Activated CD8-positive, alpha-beta memory T cell treated with anti-CD3 and anti-CD28 coated beads, Interleukin-2, amount 10 ng/mL, durations not matched to agents 7 days and 5 days (primary cell): ENCODE measurements around the gene PLAC8L1. TPM values are rescaled to one million over a fixed set of nuclear protein-coding genes. Genes with fewer than 3 reads are reported as not detected.

Experiments
- ATAC-seq: fragments of 150-1000 bp; cut with Tn5 transposase; one replicate; pipeline ENCODE4 v1.10.0; 2021; ENCODE audit warnings: moderate library complexity
- CTCF ChIA-PET: fragments of 350-600 bp; sonication (Branson Sonifier 250); formaldehyde crosslinking; loops from one replicate; lab custom pipeline; 2021; ENCODE audit warnings: antibody characterized with exemption; lab: Charles Lee
- DNase-seq: peaks from one replicate; pipeline ENCODE4 v3.0.0-alpha.2; 2020
- H3K27ac Mint-ChIP-seq: one replicate; pipeline ENCODE4 v1.8.0; 2021; ENCODE audit warnings: mild to moderate bottlenecking, mixed read lengths
- H3K27me3 Mint-ChIP-seq: one replicate; pipeline ENCODE4 v1.8.0; 2021; ENCODE audit warnings: mixed read lengths
- H3K36me3 Mint-ChIP-seq: one replicate; pipeline ENCODE4 v1.8.0; 2021; ENCODE audit warnings: mild to moderate bottlenecking, mixed read lengths
- H3K4me1 Mint-ChIP-seq: one replicate; pipeline ENCODE4 v1.8.0; 2021; ENCODE audit warnings: mixed read lengths
- H3K4me3 Mint-ChIP-seq: one replicate; pipeline ENCODE4 v1.8.0; 2021; ENCODE audit warnings: mild to moderate bottlenecking, moderate library complexity, mixed read lengths
- H3K9me3 Mint-ChIP-seq: one replicate; pipeline ENCODE4 v1.8.0; 2022; ENCODE audit warnings: low read depth, mixed read lengths
- total RNA-seq, 2 experiments: library from RNA; stranded (reverse); gene quantifications; one replicate each; pipeline ENCODE4 v1.2.3, GENCODE V29; 2021

Gene PLAC8L1
- total RNA-seq, 2 experiments from 2014 or later = 0.50 to 0.87 TPM

DNA sequence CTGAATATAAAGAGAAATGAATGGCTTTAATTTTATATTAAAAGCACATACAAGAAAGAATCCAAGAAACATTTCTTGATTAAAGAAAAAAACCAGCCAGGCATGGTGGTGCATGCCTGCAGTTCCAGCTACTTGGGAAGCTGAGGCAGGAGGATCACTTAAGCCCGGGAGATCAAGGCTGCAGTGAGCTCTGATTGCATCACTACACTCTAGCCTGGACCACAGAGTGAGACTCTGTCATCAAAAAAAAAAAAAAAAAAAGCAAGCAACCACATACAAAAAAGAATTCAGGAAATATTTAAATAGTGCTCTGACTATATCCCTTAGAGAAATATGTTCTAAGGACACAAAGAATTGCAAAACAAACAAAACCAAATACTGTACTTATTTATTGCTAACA, 2.5 kb upstream of the PLAC8L1 start:
- CTCF ChIA-PET = no interaction called here
- Mint-ChIP-seq H3K4me3 (no peak overlapping the region), H3K4me1 (no peaks in the 10 kb centered on the region), H3K9me3 (no peaks in the 10 kb centered on the region), H3K27ac (no peak overlapping the region), H3K36me3 (peaks cover 16% of the 10 kb centered on the region), H3K27me3 (no peaks in the 10 kb centered on the region)
- ATAC-seq = no peak
- DNase-seq = no peak

DNA sequence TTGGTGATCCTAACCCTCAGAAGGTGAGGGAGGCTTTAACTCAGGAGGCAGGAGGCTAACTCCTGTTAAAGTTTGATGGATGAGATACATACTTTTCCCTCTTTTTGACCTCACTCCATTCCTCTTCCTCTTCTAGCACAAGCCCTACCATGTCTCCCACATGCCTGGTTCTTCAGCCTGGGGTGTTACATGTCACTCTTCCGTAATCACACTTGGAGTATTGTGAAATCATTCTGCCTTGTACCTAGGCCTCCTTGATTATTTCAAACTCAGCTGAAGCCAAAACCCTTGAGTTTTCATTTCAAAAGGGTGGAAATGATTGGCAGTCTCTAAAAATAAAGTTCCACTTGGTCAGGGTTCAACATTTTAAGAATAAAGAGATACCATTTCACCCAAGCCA, 1.8 kb downstream of the PLAC8L1 start:
- CTCF ChIA-PET = no interaction called here
- peaks cover 11% of the 10 kb centered on the region for H3K36me3 Mint-ChIP-seq
- H3K27ac Mint-ChIP-seq = no peak overlapping the region
- no peak overlapping the region for H3K4me3 Mint-ChIP-seq
- H3K27me3 Mint-ChIP-seq = no peaks in the 10 kb centered on the region
- ATAC-seq = no peak
- no peak for DNase-seq
- no peaks in the 10 kb centered on the region for H3K4me1 Mint-ChIP-seq
- no peaks in the 10 kb centered on the region for H3K9me3 Mint-ChIP-seq

- H3K27ac Mint-ChIP-seq = no peak overlapping the region
- CTCF ChIA-PET = interaction anchor here (0.7 kb wide), 1 partner anchor 32 kb away, joined by 3 read pairs; no protein-coding TSS in a partner anchor
- DNase-seq = no peak
- no peaks in the 10 kb centered on the region for H3K9me3 Mint-ChIP-seq
- ATAC-seq = no peak
- H3K4me1 Mint-ChIP-seq = no peaks in the 10 kb centered on the region
- peaks cover 11% of the 10 kb centered on the region for H3K36me3 Mint-ChIP-seq
- H3K4me3 Mint-ChIP-seq = no peak overlapping the region
- no peaks in the 10 kb centered on the region for H3K27me3 Mint-ChIP-seq
Observed at GRCh38 chr5:146101646-146102045, 3.7 kb downstream of the PLAC8L1 start.

DNA sequence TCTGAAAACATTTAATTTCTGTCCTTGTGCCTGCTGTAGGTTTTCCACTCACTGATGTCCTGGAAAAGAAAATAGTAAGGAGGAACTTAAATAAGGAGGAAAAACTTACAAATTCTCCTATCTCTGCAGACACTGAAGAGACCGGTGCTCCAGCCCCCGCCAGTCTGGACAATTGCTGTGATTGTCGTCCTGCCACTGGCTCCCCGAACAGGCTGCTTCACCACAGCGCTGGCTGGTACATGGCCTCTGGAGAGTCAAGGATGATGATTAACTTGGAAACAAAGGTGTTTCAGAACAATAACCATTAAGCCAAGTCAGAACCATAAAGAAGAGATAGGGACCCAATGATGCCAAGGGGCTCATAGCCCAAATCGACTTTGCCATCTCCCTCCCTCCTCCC, 7.3 kb downstream of the PLAC8L1 start:
- no peak overlapping the region for H3K27ac Mint-ChIP-seq
- ATAC-seq (no peak), DNase-seq (no peak)
- no peaks in the 10 kb centered on the region for H3K9me3 Mint-ChIP-seq
- CTCF ChIA-PET = no interaction called here
- H3K36me3 Mint-ChIP-seq = peaks cover 3% of the 10 kb centered on the region
- no peaks in the 10 kb centered on the region for H3K4me1 Mint-ChIP-seq
- H3K27me3 Mint-ChIP-seq = no peaks in the 10 kb centered on the region
- no peak overlapping the region for H3K4me3 Mint-ChIP-seq

GRCh38 chr5:146091881-146092280, 13.5 kb downstream of the PLAC8L1 start:
- CTCF ChIA-PET = no interaction called here
- Mint-ChIP-seq H3K4me1 (no peaks in the 10 kb centered on the region), H3K36me3 (peaks cover 1% of the 10 kb centered on the region), H3K27me3 (no peaks in the 10 kb centered on the region), H3K27ac (no peak overlapping the region), H3K9me3 (no peaks in the 10 kb centered on the region), H3K4me3 (no peak overlapping the region)
- ATAC-seq (no peak), DNase-seq (no peak)

DNA sequence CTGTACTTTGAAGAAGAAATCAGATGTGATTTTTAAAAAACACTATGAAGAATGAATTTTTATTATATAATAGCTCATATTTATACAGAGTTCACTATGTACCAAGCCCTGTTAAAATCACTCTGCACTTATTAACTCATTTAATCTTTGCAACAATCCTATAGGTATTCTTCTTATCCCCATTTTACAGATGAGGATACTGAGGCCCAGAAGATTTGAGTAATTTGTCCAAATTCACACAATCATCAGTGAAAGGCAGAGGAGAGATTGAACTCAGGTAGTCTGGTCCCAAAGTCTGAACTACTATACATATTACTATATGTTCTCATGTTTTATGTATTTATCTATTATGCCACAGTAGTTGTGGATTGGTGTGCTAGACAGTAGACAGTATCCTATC, 16.1 kb downstream of the PLAC8L1 start:
- Mint-ChIP-seq H3K4me3 (no peak overlapping the region), H3K27ac (no peak overlapping the region), H3K27me3 (no peaks in the 10 kb centered on the region), H3K36me3 (no peaks in the 10 kb centered on the region), H3K9me3 (no peaks in the 10 kb centered on the region), H3K4me1 (no peaks in the 10 kb centered on the region)
- DNase-seq (no peak), ATAC-seq (no peak)
- CTCF ChIA-PET = no interaction called here

DNA sequence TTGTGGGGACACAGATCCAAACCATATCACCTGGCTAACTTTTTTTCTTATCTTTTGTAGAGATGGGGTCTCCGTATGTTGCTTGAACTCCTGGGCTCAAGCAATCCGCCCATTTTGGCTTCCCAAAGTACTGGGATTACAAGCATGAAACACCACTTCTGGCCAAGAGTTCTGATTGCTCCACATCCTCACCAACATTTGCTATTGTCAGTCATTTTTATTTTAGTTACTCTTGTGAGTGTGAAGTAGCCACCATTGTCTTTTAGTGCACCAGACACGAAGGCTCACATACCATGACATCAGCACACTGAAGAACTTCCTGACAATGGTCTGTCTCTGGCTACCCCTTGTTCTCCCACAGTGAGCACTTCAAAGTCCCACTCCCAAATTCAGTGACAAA, 17.3 kb downstream of the PLAC8L1 start:
- Mint-ChIP-seq H3K27me3 (no peaks in the 10 kb centered on the region), H3K4me1 (peaks cover 4% of the 10 kb centered on the region), H3K9me3 (no peaks in the 10 kb centered on the region), H3K27ac (no peak overlapping the region), H3K36me3 (peaks cover 1% of the 10 kb centered on the region), H3K4me3 (no peak overlapping the region)
- ATAC-seq = no peak
- no peak for DNase-seq
- CTCF ChIA-PET = no interaction called here

DNA sequence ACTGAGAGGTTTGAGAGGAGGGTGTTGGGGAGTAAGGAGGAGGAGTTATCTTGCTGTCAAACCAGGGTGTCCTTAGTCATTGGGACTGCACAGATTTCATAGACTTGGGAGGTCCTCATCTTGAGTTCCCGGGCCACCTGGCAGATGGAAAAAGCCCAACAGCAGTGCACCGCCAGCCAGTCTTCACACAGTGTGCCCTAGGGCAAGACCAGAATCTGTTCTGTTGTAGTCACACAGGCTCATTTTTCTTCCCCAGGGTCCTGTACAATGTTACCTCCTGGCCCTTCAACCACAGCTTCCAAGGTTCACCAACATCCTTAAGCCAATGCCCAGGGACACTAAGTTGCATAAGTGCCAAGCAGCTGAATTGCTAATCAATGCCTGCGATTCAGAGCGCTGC, 21.0 kb downstream of the PLAC8L1 start:
- Mint-ChIP-seq H3K4me3 (no peak overlapping the region), H3K27me3 (peaks cover 8% of the 10 kb centered on the region), H3K36me3 (peaks cover 1% of the 10 kb centered on the region), H3K9me3 (no peaks in the 10 kb centered on the region), H3K27ac (no peak overlapping the region), H3K4me1 (peaks cover 31% of the 10 kb centered on the region)
- ATAC-seq (no peak), DNase-seq (no peak)
- CTCF ChIA-PET = no interaction called here

- H3K9me3 Mint-ChIP-seq = no peaks in the 10 kb centered on the region
- CTCF ChIA-PET = interaction anchor here (1.5 kb wide), 1 partner anchor 11 kb away, joined by 3 read pairs; no protein-coding TSS in a partner anchor
- H3K4me3 Mint-ChIP-seq = no peak overlapping the region
Observed at GRCh38 chr5:146082798-146083197, 22.6 kb downstream of the PLAC8L1 start.

GRCh38 chr5:146081556-146081955, 23.8 kb downstream of the PLAC8L1 start:
- no peak for ATAC-seq
- peaks cover 28% of the 10 kb centered on the region for H3K27me3 Mint-ChIP-seq
- H3K27ac Mint-ChIP-seq = no peak overlapping the region
- peaks cover 1% of the 10 kb centered on the region for H3K36me3 Mint-ChIP-seq
- peaks cover 41% of the 10 kb centered on the region for H3K4me1 Mint-ChIP-seq
- CTCF ChIA-PET = no interaction called here
- no peak overlapping the region for H3K4me3 Mint-ChIP-seq
- DNase-seq = no peak
- no peaks in the 10 kb centered on the region for H3K9me3 Mint-ChIP-seq

More at GRCh38 chr5:146082798-146083197, 22.6 kb downstream of the PLAC8L1 start:
- Mint-ChIP-seq H3K27ac (peak overlapping the region; percentile 1), H3K36me3 (peaks cover 1% of the 10 kb centered on the region), H3K27me3 (peaks cover 19% of the 10 kb centered on the region), H3K4me1 (peaks cover 41% of the 10 kb centered on the region)
- DNase-seq (no peak), ATAC-seq (peak; percentile 83)

- Mint-ChIP-seq H3K4me1 (peaks cover 41% of the 10 kb centered on the region), H3K9me3 (no peaks in the 10 kb centered on the region), H3K27ac (no peak overlapping the region), H3K27me3 (peaks cover 33% of the 10 kb centered on the region), H3K4me3 (no peak overlapping the region), H3K36me3 (peaks cover 1% of the 10 kb centered on the region)
- peak; percentile 62 for DNase-seq
- peak; percentile 48 for ATAC-seq
- CTCF ChIA-PET = no interaction called here
Observed at GRCh38 chr5:146079695-146080373, 25.5 kb downstream of the PLAC8L1 start.

GRCh38 chr5:146078566-146078965, 26.8 kb downstream of the PLAC8L1 start:
- Mint-ChIP-seq H3K36me3 (no peaks in the 10 kb centered on the region), H3K9me3 (no peaks in the 10 kb centered on the region), H3K4me1 (peaks cover 41% of the 10 kb centered on the region), H3K4me3 (no peak overlapping the region), H3K27me3 (peaks cover 33% of the 10 kb centered on the region), H3K27ac (no peak overlapping the region)
- ATAC-seq (no peak), DNase-seq (no peak)
- CTCF ChIA-PET = no interaction called here

DNA sequence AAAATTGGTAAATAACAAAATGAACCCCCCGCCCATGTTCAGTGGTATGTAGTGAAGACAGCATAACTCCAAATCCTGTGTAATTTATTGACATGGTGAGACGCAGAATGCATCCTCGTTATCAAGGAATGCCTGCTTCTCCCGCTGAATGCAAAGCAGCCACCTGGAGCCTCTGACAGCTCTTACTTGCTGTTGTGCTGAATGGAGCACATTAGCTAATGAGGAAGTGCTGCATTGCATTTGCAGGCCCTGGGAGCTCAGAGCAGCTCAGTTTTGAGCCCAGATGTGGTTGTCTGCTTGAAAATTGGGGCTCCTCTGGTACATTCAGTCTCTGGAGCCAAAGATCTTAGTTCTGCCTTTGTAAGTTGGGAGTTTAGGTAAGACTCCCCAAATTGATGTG, 28.9 kb downstream of the PLAC8L1 start:
- H3K27me3 Mint-ChIP-seq = peaks cover 39% of the 10 kb centered on the region
- CTCF ChIA-PET = no interaction called here

GRCh38 chr5:146076028-146076427, 29.3 kb downstream of the PLAC8L1 start:
- Mint-ChIP-seq H3K9me3 (no peaks in the 10 kb centered on the region), H3K4me3 (no peak overlapping the region), H3K27me3 (peaks cover 38% of the 10 kb centered on the region), H3K4me1 (peaks cover 22% of the 10 kb centered on the region), H3K27ac (no peak overlapping the region), H3K36me3 (no peaks in the 10 kb centered on the region)
- ATAC-seq = no peak
- no peak for DNase-seq
- CTCF ChIA-PET = no interaction called here

More for the DNA sequence above, 28.9 kb downstream of the PLAC8L1 start:
- Mint-ChIP-seq H3K9me3 (no peaks in the 10 kb centered on the region), H3K27ac (no peak overlapping the region), H3K4me3 (no peak overlapping the region), H3K36me3 (no peaks in the 10 kb centered on the region), H3K4me1 (peaks cover 25% of the 10 kb centered on the region)
- ATAC-seq = no peak
- no peak for DNase-seq
